ENCODE data around the gene STARD3. TPM values are rescaled to one million over a fixed set of nuclear protein-coding genes. Genes with fewer than 3 reads are reported as not detected.
A peak's percentile ranks its signal among the peaks of the same experiment; 100 is the strongest.

STARD3 gene
- total and polyA plus RNA-seq, 2 of the 13 experiments (the other 11 are each of a cell fraction or from before 2014, with no cell fraction given) = 34.6 to 100 TPM

DNA sequence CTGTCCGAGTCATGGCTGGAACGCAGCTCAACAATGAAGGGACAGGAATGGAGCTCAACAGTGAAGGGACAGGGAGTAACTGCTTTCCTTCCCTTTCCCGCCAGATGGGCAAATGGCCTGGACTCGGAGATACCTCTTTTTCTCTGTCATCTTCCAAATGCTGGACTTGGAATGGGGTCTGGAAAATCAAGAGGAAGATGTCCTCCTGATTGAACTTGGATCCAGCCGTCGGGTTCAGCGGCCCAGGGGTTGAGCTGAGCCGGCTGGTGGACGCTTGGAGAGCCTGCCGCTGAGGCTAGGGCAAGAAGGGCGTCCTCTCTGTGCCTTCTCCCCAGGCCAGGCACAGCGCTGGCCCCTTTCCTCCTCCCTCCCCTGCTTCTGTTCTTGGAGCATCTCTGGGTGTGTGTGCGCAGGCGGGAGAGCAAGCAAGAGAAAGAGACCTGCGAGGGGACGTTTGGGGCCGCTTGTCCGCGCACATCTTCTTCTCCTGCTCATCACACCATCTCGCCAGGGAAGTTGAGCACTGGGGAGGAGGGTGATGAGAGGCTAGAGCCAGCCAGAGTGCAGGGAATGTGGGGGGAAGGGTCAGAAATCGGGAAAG is 35.8 kb upstream of the STARD3 start:
- no peak for ATAC-seq
- H4K20me1 ChIP-seq (ENCODE audit: insufficient read depth, low read length) = peaks cover 16% of the 10 kb centered on the region; the same call in 1 of the 2 replicates
- no peak overlapping the region for H3K9ac ChIP-seq (ENCODE audit: insufficient read depth, low read depth, low read length)
- WGBS (ENCODE audit: low lambda C conversion rate) = 7% methylated on average over 17 of the region's 21 CpGs
- H3K79me2 ChIP-seq (ENCODE audit: insufficient read depth, low read length) = no peaks in the 10 kb centered on the region
- no peak overlapping the region for H3K4me3 ChIP-seq (replicated peaks in 1 of 3; ENCODE audit: insufficient read depth in 1 of 3, low read depth in 2 of 3, low read length in 3 of 3)
- ChIA-PET CTCF (ENCODE audit: low intra/inter-chr PET ratio, low total read pairs) (no interaction called here), POLR2A (no interaction called here)
- no peak overlapping the region for H3K27ac ChIP-seq (ENCODE audit: extremely low read length, insufficient read depth, low read length)
- in situ Hi-C loops (cut with HindIII; ENCODE audit: extremely low pct_ligation_motif_present, low pct_unique_long_range_greater_than_20kb) (no loop called here), intact Hi-C loops (cut with micrococcal nuclease; ENCODE audit: unreplicated experiment) (no loop called here)
- peaks cover 56 to 96% of the 10 kb centered on the region in 2 experiments for H3K27me3 ChIP-seq (ENCODE audit: control insufficient read depth in 1 of 2, insufficient read depth in 2 of 2, low read length in 2 of 2)
- TF ChIP-seq EZH2 (conservative IDR thresholded peaks at IDR 0.05; ENCODE audit: low read depth, low read length) (peak; percentile 78; the same call in 1 of the 2 replicates), ZNF335 (CRISPR knock-in tag; IDR thresholded peaks at IDR 0.05) (no peak)
- H3K4me2 ChIP-seq (ENCODE audit: low read depth, low read length) = no peak overlapping the region
- no peaks in the 10 kb centered on the region for H3K9me3 ChIP-seq (ENCODE audit: low read length)
- H2AFZ ChIP-seq (ENCODE audit: low read length) = no peak overlapping the region
- no peak for FAIRE-seq
- H3K4me1 ChIP-seq (ENCODE audit: insufficient read depth, low read length) = no peaks in the 10 kb centered on the region
- DNase-seq (ENCODE audit: low spot score) = no peak
- BruUV-seq (replicated peaks) = no TSS peak
- no peaks in the 10 kb centered on the region for H3K36me3 ChIP-seq (replicated peaks in 1 of 2; ENCODE audit: control insufficient read depth in 1 of 2, insufficient read depth in 2 of 2, low read length in 2 of 2)

DNA sequence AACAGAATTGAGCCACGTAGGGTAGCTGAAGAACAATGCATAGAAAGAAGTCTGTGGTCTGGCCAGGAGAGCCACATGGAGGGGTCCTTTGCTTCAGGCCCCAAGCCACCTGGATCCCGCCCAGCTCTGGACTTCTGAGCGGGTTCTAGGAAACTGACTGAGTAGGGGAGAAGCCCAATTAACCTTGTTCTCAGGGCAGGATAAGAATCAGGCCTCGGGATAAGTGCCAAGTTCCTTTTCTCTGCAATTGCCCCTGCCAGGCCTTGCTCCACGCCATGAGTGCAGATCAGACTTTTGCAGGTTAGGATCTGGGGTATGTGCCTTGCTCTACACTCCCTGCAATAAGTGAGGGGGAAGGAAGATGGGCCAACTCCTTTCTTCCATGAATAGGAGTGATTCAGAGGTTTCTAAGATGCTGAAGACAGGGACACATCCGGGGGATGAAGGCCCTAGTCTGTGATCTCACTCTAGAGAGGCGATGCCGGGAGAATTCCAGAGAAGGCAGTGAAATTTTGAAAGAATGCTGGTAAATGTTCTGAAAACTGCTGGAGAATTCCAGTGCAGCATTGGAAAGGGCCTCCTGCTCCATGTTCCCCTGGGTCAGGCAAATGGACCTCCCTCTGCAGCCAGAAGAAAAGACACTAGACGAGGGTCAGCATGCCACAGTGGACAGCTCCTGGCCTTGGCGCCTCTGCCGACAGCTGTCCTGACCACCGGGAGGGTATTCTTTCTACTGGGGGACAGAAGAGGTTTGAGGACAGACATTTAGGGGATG is 35.0 kb upstream of the STARD3 start:
- H2AFZ ChIP-seq (ENCODE audit: low read length) = no peak overlapping the region
- no peak overlapping the region for H3K4me2 ChIP-seq (ENCODE audit: low read depth, low read length)
- H3K9me3 ChIP-seq (ENCODE audit: low read length) = no peaks in the 10 kb centered on the region
- ChIA-PET CTCF (ENCODE audit: low intra/inter-chr PET ratio, low total read pairs) (no interaction called here), POLR2A (no interaction called here)
- DNase-seq (ENCODE audit: low spot score) = no peak
- no peak for ATAC-seq
- H3K27ac ChIP-seq (ENCODE audit: extremely low read length, insufficient read depth, low read length) = no peak overlapping the region
- no peak overlapping the region for H3K9ac ChIP-seq (ENCODE audit: insufficient read depth, low read depth, low read length)
- no peaks in the 10 kb centered on the region for H3K79me2 ChIP-seq (ENCODE audit: insufficient read depth, low read length)
- H4K20me1 ChIP-seq (ENCODE audit: insufficient read depth, low read length) = peaks cover 16% of the 10 kb centered on the region; the same call in 1 of the 2 replicates
- peaks cover 58 to 98% of the 10 kb centered on the region in 2 experiments for H3K27me3 ChIP-seq (ENCODE audit: control insufficient read depth in 1 of 2, insufficient read depth in 2 of 2, low read length in 2 of 2)
- no peak for FAIRE-seq
- no TSS peak for BruUV-seq (replicated peaks)
- H3K4me1 ChIP-seq (ENCODE audit: insufficient read depth, low read length) = no peaks in the 10 kb centered on the region
- H3K4me3 ChIP-seq (replicated peaks in 1 of 3; ENCODE audit: insufficient read depth in 1 of 3, low read depth in 2 of 3, low read length in 3 of 3) = no peak overlapping the region
- 11% methylated on average over 12 of the region's 12 CpGs for WGBS (ENCODE audit: low lambda C conversion rate)
- in situ Hi-C loops (cut with HindIII; ENCODE audit: extremely low pct_ligation_motif_present, low pct_unique_long_range_greater_than_20kb) (no loop called here), intact Hi-C loops (cut with micrococcal nuclease; ENCODE audit: unreplicated experiment) (no loop called here)
- H3K36me3 ChIP-seq (replicated peaks in 1 of 2; ENCODE audit: control insufficient read depth in 1 of 2, insufficient read depth in 2 of 2, low read length in 2 of 2) = no peaks in the 10 kb centered on the region
- TF ChIP-seq NFRKB (IDR thresholded peaks at IDR 0.05) (no peak), MIER2 (CRISPR knock-in tag; IDR thresholded peaks at IDR 0.05) (peak; percentile 73; the same call in 1 of the 2 replicates), PTBP1 (IDR thresholded peaks at IDR 0.05; ENCODE audit: low read depth, low read length, poor library complexity, severe bottlenecking) (no peak), ZNF337 (CRISPR knock-in tag; IDR thresholded peaks at IDR 0.05; ENCODE audit: borderline replicate concordance, low read depth) (no peak), GABPA (IDR thresholded peaks at IDR 0.05; ENCODE audit: low read depth, low read length) (no peak), GABPA (CRISPR knock-in tag; IDR thresholded peaks at IDR 0.05; ENCODE audit: low read depth) (no peak), THAP11 (CRISPR knock-in tag; IDR thresholded peaks at IDR 0.05) (no peak)
- TF ChIP-seq, protein P1, sequence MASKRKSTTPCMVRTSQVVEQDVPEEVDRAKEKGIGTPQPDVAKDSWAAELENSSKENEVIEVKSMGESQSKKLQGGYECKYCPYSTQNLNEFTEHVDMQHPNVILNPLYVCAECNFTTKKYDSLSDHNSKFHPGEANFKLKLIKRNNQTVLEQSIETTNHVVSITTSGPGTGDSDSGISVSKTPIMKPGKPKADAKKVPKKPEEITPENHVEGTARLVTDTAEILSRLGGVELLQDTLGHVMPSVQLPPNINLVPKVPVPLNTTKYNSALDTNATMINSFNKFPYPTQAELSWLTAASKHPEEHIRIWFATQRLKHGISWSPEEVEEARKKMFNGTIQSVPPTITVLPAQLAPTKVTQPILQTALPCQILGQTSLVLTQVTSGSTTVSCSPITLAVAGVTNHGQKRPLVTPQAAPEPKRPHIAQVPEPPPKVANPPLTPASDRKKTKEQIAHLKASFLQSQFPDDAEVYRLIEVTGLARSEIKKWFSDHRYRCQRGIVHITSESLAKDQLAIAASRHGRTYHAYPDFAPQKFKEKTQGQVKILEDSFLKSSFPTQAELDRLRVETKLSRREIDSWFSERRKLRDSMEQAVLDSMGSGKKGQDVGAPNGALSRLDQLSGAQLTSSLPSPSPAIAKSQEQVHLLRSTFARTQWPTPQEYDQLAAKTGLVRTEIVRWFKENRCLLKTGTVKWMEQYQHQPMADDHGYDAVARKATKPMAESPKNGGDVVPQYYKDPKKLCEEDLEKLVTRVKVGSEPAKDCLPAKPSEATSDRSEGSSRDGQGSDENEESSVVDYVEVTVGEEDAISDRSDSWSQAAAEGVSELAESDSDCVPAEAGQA (IDR thresholded peaks at IDR 0.05; ENCODE audit: low read depth) = no peak
- TF ChIP-seq, protein P1 (CRISPR knock-in tag; IDR thresholded peaks at IDR 0.05; ENCODE audit: borderline replicate concordance) = no peak

Data from HepG2 (cell line).